Measurements from ENCODE around the gene ZDHHC12.

DNA sequence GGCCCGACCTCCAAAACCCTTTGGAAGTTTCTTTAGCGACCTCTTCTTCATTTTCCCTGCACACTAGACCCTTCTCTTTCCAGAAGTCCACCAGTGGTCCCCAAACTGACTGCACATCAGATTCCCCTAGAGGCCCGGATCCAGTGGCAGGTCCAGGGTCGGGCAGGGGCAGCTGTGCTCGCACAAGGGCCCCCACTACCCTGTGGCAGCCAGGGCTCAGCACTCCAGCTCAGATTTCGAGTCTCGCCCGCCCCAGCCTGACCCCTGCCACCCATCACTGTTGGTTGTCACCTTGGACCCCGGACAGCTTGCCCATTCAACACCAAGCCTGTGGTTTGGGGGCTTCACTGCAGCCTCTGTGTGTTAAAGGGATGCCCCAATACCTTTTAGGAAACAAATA lies 7.8 kb upstream of the ZDHHC12 start:
- TF ChIP-seq EZH2phosphoT487 (IDR thresholded peaks at IDR 0.05; ENCODE audit: borderline replicate concordance, low read depth, low read length): no peak
- TF ChIP-seq, protein P1, sequence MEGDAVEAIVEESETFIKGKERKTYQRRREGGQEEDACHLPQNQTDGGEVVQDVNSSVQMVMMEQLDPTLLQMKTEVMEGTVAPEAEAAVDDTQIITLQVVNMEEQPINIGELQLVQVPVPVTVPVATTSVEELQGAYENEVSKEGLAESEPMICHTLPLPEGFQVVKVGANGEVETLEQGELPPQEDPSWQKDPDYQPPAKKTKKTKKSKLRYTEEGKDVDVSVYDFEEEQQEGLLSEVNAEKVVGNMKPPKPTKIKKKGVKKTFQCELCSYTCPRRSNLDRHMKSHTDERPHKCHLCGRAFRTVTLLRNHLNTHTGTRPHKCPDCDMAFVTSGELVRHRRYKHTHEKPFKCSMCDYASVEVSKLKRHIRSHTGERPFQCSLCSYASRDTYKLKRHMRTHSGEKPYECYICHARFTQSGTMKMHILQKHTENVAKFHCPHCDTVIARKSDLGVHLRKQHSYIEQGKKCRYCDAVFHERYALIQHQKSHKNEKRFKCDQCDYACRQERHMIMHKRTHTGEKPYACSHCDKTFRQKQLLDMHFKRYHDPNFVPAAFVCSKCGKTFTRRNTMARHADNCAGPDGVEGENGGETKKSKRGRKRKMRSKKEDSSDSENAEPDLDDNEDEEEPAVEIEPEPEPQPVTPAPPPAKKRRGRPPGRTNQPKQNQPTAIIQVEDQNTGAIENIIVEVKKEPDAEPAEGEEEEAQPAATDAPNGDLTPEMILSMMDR (conservative IDR thresholded peaks at IDR 0.05; ENCODE audit: low read length): no peak
